ENCODE results near the gene ITGB5. TPM values are rescaled to one million over a fixed set of nuclear protein-coding genes. Genes with fewer than 3 reads are reported as not detected.

Gene ITGB5
- total RNA-seq, 1 donor from 2014 or later = 139 TPM

DNA sequence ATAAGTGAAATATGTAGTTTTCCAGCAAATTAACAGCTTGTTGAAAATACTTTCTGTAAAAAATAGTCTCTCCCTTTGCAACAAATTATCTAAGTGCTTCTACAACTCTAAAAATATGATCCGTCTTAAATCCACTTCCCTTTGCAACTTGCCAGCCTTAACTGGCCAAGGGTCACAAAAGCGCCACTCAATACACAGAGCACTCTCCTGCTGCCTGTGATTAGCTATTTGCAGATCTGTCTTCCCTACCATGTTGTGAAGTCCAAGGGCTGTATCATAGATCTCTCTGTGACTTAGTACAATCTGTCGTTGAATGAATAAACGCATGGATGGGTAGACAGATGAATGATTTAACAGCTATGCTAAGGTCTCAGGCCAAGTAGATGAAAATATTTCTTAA, 76.2 kb downstream of the ITGB5 start:
- H3K27ac Mint-ChIP-seq (ENCODE audit: unreplicated experiment) = peak overlapping the region; percentile 86
- Histone ChIP-seq H3K36me3 (ENCODE audit: insufficient read depth, low read length) (peaks cover 9% of the 10 kb centered on the region), H3K27ac (ENCODE audit: low read depth, low read length) (peak overlapping the region; percentile 80), H3K9me3 (ENCODE audit: insufficient read depth, low read depth, low read length) (no peaks in the 10 kb centered on the region), H3K27me3 (ENCODE audit: insufficient read depth, low read length) (no peaks in the 10 kb centered on the region), H3K79me2 (ENCODE audit: insufficient read depth, low read length) (no peaks in the 10 kb centered on the region), H2AFZ (ENCODE audit: low read depth, low read length) (no peak overlapping the region), H3K4me3 (ENCODE audit: insufficient read depth, low read depth, low read length) (no peak overlapping the region), H4K20me1 (ENCODE audit: insufficient read depth, low read length) (no peaks in the 10 kb centered on the region), H3K9ac (ENCODE audit: low read length) (no peak overlapping the region), H3K4me2 (ENCODE audit: low read length) (no peak overlapping the region), H3K4me1 (ENCODE audit: insufficient read depth, low read length) (peaks cover 42% of the 10 kb centered on the region)
- DNase-seq (ENCODE audit: low read depth) (no peak), FAIRE-seq (no peak)
- H3K36me3 Mint-ChIP-seq (ENCODE audit: low read depth, unreplicated experiment) = peaks cover 19% of the 10 kb centered on the region
- no peaks in the 10 kb centered on the region for H3K9me3 Mint-ChIP-seq (ENCODE audit: unreplicated experiment)
- H3K4me1 Mint-ChIP-seq (ENCODE audit: low read depth, unreplicated experiment) = peaks cover 36% of the 10 kb centered on the region
- H3K4me3 Mint-ChIP-seq (ENCODE audit: unreplicated experiment) = no peak overlapping the region
- no peaks in the 10 kb centered on the region for H3K27me3 Mint-ChIP-seq (ENCODE audit: low read depth, unreplicated experiment)
- TF ChIP-seq EZH2 (IDR thresholded peaks at IDR 0.05; ENCODE audit: insufficient read depth, low read length) = no peak
- TF ChIP-seq, protein P1, sequence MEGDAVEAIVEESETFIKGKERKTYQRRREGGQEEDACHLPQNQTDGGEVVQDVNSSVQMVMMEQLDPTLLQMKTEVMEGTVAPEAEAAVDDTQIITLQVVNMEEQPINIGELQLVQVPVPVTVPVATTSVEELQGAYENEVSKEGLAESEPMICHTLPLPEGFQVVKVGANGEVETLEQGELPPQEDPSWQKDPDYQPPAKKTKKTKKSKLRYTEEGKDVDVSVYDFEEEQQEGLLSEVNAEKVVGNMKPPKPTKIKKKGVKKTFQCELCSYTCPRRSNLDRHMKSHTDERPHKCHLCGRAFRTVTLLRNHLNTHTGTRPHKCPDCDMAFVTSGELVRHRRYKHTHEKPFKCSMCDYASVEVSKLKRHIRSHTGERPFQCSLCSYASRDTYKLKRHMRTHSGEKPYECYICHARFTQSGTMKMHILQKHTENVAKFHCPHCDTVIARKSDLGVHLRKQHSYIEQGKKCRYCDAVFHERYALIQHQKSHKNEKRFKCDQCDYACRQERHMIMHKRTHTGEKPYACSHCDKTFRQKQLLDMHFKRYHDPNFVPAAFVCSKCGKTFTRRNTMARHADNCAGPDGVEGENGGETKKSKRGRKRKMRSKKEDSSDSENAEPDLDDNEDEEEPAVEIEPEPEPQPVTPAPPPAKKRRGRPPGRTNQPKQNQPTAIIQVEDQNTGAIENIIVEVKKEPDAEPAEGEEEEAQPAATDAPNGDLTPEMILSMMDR (IDR thresholded peaks at IDR 0.05; ENCODE audit: insufficient read depth, low read depth, low read length) = no peak

DNA sequence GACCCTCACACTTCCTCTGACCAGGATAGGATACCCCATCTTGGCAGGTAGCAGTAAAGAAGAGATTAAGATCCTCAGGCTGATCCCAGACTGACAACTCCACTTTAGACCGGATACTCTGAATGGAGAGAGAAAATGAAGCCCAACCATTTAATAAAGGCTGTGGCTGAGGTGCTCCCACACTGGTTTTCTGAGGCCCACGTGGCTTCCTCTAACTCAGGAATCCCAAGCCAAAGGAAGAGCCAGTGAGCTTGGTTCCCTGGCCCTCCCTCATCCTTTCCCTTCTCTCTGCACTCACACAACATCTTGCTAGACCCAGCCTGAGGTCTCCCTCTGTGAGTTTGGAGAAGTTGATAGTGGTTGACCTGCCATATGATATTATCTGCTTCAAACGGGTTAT, 78.1 kb downstream of the ITGB5 start:
- DNase-seq (ENCODE audit: low read depth) (no peak), FAIRE-seq (no peak)
- peaks cover 4% of the 10 kb centered on the region for H3K36me3 ChIP-seq (ENCODE audit: insufficient read depth, low read length)
- Mint-ChIP-seq H3K4me3 (ENCODE audit: unreplicated experiment) (no peak overlapping the region), H3K9me3 (ENCODE audit: unreplicated experiment) (no peaks in the 10 kb centered on the region), H3K27ac (ENCODE audit: unreplicated experiment) (peak overlapping the region; percentile 37), H3K36me3 (ENCODE audit: low read depth, unreplicated experiment) (peaks cover 7% of the 10 kb centered on the region), H3K4me1 (ENCODE audit: low read depth, unreplicated experiment) (peaks cover 38% of the 10 kb centered on the region), H3K27me3 (ENCODE audit: low read depth, unreplicated experiment) (no peaks in the 10 kb centered on the region)
- TF ChIP-seq, protein P1 (IDR thresholded peaks at IDR 0.05; ENCODE audit: insufficient read depth, low read depth, low read length) = no peak
- no peak for TF ChIP-seq EZH2 (IDR thresholded peaks at IDR 0.05; ENCODE audit: insufficient read depth, low read length)
- no peak overlapping the region for H3K4me3 ChIP-seq (ENCODE audit: insufficient read depth, low read depth, low read length)
- no peaks in the 10 kb centered on the region for H3K79me2 ChIP-seq (ENCODE audit: insufficient read depth, low read length)
- H3K9ac ChIP-seq (ENCODE audit: low read length) = no peak overlapping the region
- H3K27me3 ChIP-seq (ENCODE audit: insufficient read depth, low read length) = no peaks in the 10 kb centered on the region
- H3K9me3 ChIP-seq (ENCODE audit: insufficient read depth, low read depth, low read length) = no peaks in the 10 kb centered on the region
- H3K27ac ChIP-seq (ENCODE audit: low read depth, low read length) = no peak overlapping the region
- no peak overlapping the region for H3K4me2 ChIP-seq (ENCODE audit: low read length)
- H3K4me1 ChIP-seq (ENCODE audit: insufficient read depth, low read length) = peaks cover 42% of the 10 kb centered on the region
- no peak overlapping the region for H2AFZ ChIP-seq (ENCODE audit: low read depth, low read length)
- no peaks in the 10 kb centered on the region for H4K20me1 ChIP-seq (ENCODE audit: insufficient read depth, low read length)

DNA sequence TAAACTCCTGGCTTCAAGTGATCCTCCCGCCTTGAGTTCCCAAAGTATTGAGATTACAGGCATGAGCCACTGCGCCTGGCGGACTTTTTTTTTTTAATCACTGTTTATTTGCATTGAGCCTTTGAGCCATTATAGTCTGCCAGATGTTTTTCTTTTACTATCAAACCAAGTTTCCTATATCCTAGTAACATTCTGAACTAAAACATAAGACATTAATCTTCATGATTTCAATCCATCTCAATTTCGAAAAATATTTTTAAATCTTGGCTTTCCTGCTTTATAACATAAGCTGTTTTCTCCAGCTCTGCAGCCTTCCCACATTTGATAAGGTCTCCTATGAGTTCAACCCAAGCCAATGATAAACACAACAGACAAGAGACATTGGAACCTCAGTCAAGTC, 81.5 kb downstream of the ITGB5 start:
- no peak overlapping the region for H3K4me2 ChIP-seq (ENCODE audit: low read length)
- Mint-ChIP-seq H3K27ac (ENCODE audit: unreplicated experiment) (no peak overlapping the region), H3K27me3 (ENCODE audit: low read depth, unreplicated experiment) (no peaks in the 10 kb centered on the region), H3K36me3 (ENCODE audit: low read depth, unreplicated experiment) (peaks cover 20% of the 10 kb centered on the region), H3K9me3 (ENCODE audit: unreplicated experiment) (no peaks in the 10 kb centered on the region), H3K4me3 (ENCODE audit: unreplicated experiment) (no peak overlapping the region), H3K4me1 (ENCODE audit: low read depth, unreplicated experiment) (peaks cover 19% of the 10 kb centered on the region)
- H3K36me3 ChIP-seq (ENCODE audit: insufficient read depth, low read length) = peaks cover 11% of the 10 kb centered on the region
- H3K9me3 ChIP-seq (ENCODE audit: insufficient read depth, low read depth, low read length) = no peaks in the 10 kb centered on the region
- peaks cover 24% of the 10 kb centered on the region for H3K4me1 ChIP-seq (ENCODE audit: insufficient read depth, low read length)
- no peak overlapping the region for H2AFZ ChIP-seq (ENCODE audit: low read depth, low read length)
- no peak for FAIRE-seq
- DNase-seq (ENCODE audit: low read depth) = no peak
- H3K27me3 ChIP-seq (ENCODE audit: insufficient read depth, low read length) = no peaks in the 10 kb centered on the region
- no peak overlapping the region for H3K27ac ChIP-seq (ENCODE audit: low read depth, low read length)
- H3K9ac ChIP-seq (ENCODE audit: low read length) = no peak overlapping the region
- TF ChIP-seq, protein P1 (IDR thresholded peaks at IDR 0.05; ENCODE audit: insufficient read depth, low read depth, low read length) = no peak
- no peak for TF ChIP-seq EZH2 (IDR thresholded peaks at IDR 0.05; ENCODE audit: insufficient read depth, low read length)
- H4K20me1 ChIP-seq (ENCODE audit: insufficient read depth, low read length) = no peaks in the 10 kb centered on the region
- H3K4me3 ChIP-seq (ENCODE audit: insufficient read depth, low read depth, low read length) = no peak overlapping the region
- peaks cover 6% of the 10 kb centered on the region for H3K79me2 ChIP-seq (ENCODE audit: insufficient read depth, low read length)
